ENCODE measurements around the gene SUZ12.
"Not testable (repeated sequence)": the region's sequence is repeated elsewhere in the genome, so short reads cannot be mapped to it uniquely, and the experiment has no call there.

Gene SUZ12

DNA sequence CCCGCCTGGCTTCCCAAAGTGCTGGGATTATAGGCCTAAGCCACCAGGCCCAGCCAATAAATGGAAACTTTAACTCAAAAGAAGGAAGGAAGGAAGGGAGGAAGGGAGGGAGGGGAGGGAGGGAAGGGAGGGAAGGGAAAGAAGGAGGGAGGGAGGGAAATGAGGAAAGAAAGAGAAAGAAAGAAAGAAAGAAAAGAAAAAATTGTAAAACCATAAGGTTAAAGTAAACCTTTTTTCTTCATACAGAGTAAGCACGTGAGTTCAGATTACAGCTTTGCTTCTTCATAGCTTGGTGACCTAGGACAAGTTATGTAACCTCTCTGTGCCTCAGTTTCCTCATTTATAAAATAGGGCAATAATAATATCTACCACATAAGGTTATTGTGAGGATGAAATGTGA is 96.4 kb downstream of the SUZ12 start:
- TF ChIP-seq, protein P1, sequence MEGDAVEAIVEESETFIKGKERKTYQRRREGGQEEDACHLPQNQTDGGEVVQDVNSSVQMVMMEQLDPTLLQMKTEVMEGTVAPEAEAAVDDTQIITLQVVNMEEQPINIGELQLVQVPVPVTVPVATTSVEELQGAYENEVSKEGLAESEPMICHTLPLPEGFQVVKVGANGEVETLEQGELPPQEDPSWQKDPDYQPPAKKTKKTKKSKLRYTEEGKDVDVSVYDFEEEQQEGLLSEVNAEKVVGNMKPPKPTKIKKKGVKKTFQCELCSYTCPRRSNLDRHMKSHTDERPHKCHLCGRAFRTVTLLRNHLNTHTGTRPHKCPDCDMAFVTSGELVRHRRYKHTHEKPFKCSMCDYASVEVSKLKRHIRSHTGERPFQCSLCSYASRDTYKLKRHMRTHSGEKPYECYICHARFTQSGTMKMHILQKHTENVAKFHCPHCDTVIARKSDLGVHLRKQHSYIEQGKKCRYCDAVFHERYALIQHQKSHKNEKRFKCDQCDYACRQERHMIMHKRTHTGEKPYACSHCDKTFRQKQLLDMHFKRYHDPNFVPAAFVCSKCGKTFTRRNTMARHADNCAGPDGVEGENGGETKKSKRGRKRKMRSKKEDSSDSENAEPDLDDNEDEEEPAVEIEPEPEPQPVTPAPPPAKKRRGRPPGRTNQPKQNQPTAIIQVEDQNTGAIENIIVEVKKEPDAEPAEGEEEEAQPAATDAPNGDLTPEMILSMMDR (IDR thresholded peaks at IDR 0.05) = no peak
- Histone ChIP-seq H3K4me1 (no peaks in the 10 kb centered on the region), H3K9me3 (no peaks in the 10 kb centered on the region), H3K4me3 (no peak overlapping the region), H3K27me3 (no peaks in the 10 kb centered on the region), H3K27ac (no peak overlapping the region), H3K36me3 (peaks cover 38 to 54% (median 45%) of the 10 kb centered on the region in 3 donors)
- intact Hi-C loops (cut with DNase I; ENCODE audit: low total_unique reads) = no loop called here
- DNase-seq = no peak

DNA sequence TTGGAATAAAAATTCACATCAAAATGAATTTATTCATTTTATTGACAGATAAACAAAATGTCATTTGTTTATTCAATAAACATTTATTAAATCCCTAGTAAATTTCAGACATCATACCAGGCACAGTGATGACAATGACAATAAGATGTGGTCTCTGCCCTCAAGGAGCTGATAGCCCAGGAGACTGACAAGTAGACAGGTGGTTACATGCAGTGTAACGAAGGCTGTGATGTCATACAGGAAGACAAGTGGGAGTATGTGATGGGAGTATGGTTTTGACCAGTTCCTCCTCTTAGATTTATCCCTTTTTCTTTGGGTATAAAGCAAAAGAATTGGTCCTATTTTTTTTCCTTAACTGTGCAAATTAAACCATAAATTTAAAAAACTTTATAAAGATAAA is 97.0 kb downstream of the SUZ12 start:
- DNase-seq; intact Hi-C loops (cut with DNase I; ENCODE audit: low total_unique reads); H3K9me3 ChIP-seq; H3K4me1 ChIP-seq; H3K27ac ChIP-seq; H3K4me3 ChIP-seq; H3K27me3 ChIP-seq: not testable (repeated sequence)
- peaks cover 43 to 58% (median 48%) of the 10 kb centered on the region in 3 donors for H3K36me3 ChIP-seq

DNA sequence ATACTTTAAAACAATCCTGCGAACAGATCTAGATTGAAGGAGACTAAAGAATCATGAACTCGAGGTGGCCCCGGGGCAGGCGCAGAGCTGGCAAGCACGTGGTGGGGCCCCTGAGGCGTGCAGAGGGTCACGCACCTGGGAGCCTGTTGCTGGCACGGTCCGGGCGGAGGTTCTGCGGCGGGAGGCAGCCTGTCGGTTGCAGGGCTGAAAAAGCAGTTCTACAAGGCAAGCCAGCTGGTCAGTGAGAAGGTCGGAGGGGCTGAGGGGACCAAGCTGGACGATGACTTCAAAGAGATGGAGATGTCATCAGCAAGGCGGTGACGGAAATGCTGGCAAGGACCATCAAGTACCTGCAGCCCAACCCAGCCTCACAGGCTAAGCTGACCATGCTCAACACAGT is 103.4 kb downstream of the SUZ12 start:
- H3K36me3 ChIP-seq = peaks cover 51 to 59% (median 51%) of the 10 kb centered on the region in 3 donors
- H3K4me1 ChIP-seq = not testable (repeated sequence)

DNA sequence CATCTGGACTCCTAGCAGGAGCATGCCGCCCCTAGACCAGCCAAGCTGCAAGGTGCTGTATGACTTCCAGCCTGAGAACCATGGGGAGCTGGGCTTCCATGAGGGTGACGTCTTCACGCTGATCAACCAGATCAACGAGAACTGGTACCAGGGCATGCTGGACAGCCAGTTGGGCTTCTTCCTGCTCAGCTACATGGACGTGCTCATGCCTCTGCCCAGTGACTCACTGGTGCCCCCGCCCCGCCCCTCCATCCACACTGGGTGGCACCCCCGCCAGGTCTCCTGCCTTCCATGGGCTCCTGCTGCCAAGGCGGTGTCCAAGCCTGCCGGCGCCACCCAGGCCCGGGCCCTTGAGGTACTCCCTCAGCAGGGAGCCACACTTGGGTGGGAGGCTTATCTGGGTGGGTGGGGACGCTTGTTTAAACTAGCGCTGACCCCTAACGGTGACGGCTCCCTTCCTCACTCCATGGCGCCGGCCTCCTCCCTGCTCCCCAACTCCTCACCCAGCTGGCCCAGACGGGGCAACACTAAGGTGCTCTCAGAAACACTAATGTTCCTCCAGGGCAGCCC is 104.6 kb downstream of the SUZ12 start:
- peaks cover 40 to 50% (median 43%) of the 10 kb centered on the region in 3 donors for H3K36me3 ChIP-seq
- H3K27me3 ChIP-seq; H3K4me3 ChIP-seq; H3K4me1 ChIP-seq; H3K27ac ChIP-seq; H3K9me3 ChIP-seq; DNase-seq; intact Hi-C loops (cut with DNase I; ENCODE audit: low total_unique reads): not testable (repeated sequence)

More for the DNA sequence above, 103.4 kb downstream of the SUZ12 start:
- H3K27me3 ChIP-seq; H3K9me3 ChIP-seq; intact Hi-C loops (cut with DNase I; ENCODE audit: low total_unique reads); H3K4me3 ChIP-seq; DNase-seq; H3K27ac ChIP-seq: not testable (repeated sequence)

DNA sequence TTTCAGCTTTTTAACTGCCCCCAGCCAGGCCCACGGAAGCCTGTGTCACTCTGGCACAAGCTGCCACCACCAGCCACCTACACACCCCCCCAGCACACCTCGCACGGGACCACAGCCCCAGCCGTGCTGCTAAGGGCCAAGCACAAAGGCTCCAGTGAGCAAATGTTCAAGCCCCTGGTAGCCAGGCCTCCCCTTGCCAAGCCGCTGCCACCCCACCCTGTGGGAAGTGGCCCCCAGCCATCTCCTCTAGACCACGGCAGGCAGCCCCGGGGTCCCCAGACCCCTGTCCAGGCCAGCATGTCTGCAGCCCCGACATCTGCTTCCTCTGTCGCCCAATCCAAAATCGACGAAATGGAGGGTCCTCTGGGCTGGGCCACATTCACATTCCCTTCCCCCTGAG is 105.5 kb downstream of the SUZ12 start:
- intact Hi-C loops (cut with DNase I; ENCODE audit: low total_unique reads); H3K9me3 ChIP-seq; H3K27ac ChIP-seq; DNase-seq; H3K4me3 ChIP-seq; H3K27me3 ChIP-seq; H3K4me1 ChIP-seq: not testable (repeated sequence)
- peaks cover 31 to 41% (median 34%) of the 10 kb centered on the region in 3 donors for H3K36me3 ChIP-seq

DNA sequence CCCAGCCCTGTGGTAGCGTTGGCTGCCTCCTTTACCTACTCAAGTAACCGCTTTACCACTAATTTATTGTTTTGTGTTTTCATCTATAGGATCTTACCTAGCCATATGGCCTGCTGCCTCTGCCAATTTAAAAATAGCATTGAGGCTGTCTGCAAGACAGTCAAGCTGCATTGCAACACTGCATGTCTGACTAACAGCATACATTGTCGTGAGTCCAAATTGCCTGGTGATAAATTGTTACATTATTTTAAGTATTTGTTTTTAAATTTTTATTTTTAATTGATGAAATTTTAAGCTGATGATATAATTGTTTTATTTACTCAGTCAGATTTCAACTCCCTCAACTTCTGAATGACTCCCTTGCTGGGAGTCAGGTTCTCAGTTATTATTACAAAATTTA is 108.8 kb downstream of the SUZ12 start:
- intact Hi-C loops (cut with DNase I; ENCODE audit: low total_unique reads); H3K27me3 ChIP-seq; DNase-seq; H3K4me3 ChIP-seq; H3K4me1 ChIP-seq; H3K27ac ChIP-seq; H3K9me3 ChIP-seq: not testable (repeated sequence)
- peaks cover 6 to 30% (median 16%) of the 10 kb centered on the region in 3 donors for H3K36me3 ChIP-seq

DNA sequence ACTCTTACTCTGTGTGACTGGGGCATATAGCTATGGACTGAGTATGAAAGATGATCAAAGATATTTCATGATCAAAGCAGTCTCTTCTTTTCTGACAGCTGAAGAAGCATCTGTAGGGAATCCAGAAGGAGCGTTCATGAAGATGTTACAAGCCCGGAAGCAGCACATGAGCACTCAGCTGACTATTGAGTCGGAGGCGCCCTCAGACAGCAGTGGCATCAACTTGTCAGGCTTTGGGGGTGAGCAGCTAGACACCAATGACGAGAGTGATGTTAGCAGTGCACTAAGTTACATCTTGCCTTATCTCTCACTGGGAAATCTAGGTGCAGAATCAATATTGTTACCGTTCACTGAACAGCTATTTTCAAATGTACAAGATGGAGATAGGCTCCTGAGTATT is 110.9 kb downstream of the SUZ12 start:
- H3K27ac ChIP-seq; H3K9me3 ChIP-seq; DNase-seq; intact Hi-C loops (cut with DNase I; ENCODE audit: low total_unique reads); H3K4me1 ChIP-seq; H3K27me3 ChIP-seq; H3K4me3 ChIP-seq: not testable (repeated sequence)
- H3K36me3 ChIP-seq = peaks cover 0 to 25% (median 4%) of the 10 kb centered on the region in 3 donors
